WTC11 (cell line): ENCODE data around the gene APMAP. TPM values are rescaled to one million over a fixed set of nuclear protein-coding genes. Genes with fewer than 3 reads are reported as not detected.
"Not testable (repeated sequence)": the region's sequence is repeated elsewhere in the genome, so short reads cannot be mapped to it uniquely, and the experiment has no call there.

ENCODE experiments used
- ATAC-seq: fragments of 200-7000 bp; cut with Tn5 transposase; 2 replicates; pipeline ENCODE4 v1.10.0; 2021; ENCODE audit warnings: mild to moderate bottlenecking, moderate library complexity
- CTCF ChIA-PET: fragments of 300-600 bp; sonication (Branson Sonifier 250); formaldehyde crosslinking; loops from one replicate; lab custom pipeline; 2021; ENCODE audit warnings: antibody characterized with exemption; lab: Charles Lee
- POLR2A ChIA-PET: fragments of 350-600 bp; sonication (Branson Sonifier 250); formaldehyde crosslinking; loops from one replicate; lab custom pipeline; 2021; ENCODE audit warnings: antibody characterized with exemption; lab: Charles Lee
- DNase-seq: peaks from one replicate; pipeline ENCODE4 v3.0.0; 2021; ENCODE audit warnings: low spot score
- H3K27ac Mint-ChIP-seq: 2 replicates; pipeline ENCODE4 v1.8.0; 2021; ENCODE audit warnings: mixed read lengths
- H3K27me3 Mint-ChIP-seq: 2 replicates; pipeline ENCODE4 v1.8.0; 2021; ENCODE audit warnings: low read depth, mild to moderate bottlenecking, moderate library complexity, mixed read lengths
- H3K36me3 Mint-ChIP-seq: 2 replicates; pipeline ENCODE4 v1.8.0; 2021; ENCODE audit warnings: mixed read lengths
- H3K4me1 Mint-ChIP-seq: 2 replicates; pipeline ENCODE4 v1.8.0; 2022; ENCODE audit warnings: mixed read lengths
- H3K4me3 Mint-ChIP-seq: 2 replicates; pipeline ENCODE4 v1.8.0; 2021; ENCODE audit warnings: mild to moderate bottlenecking, moderate library complexity, mixed read lengths
- H3K9me3 Mint-ChIP-seq: 2 replicates; pipeline ENCODE4 v1.8.0; 2021; ENCODE audit warnings: mixed read lengths
- CBFB ChIP-seq: sonication (generic); formaldehyde crosslinking; IDR thresholded peaks from 2 replicates; pipeline ENCODE4 v1.8.1; 2022; ENCODE audit warnings: mild to moderate bottlenecking, low read depth, missing genetic modification reagents
- CREM ChIP-seq: sonication (generic); formaldehyde crosslinking; IDR thresholded peaks from 2 replicates; pipeline ENCODE4 v1.8.1; 2022; ENCODE audit warnings: mild to moderate bottlenecking, missing genetic modification reagents, moderate library complexity
- FOXP1 ChIP-seq: sonication (generic); formaldehyde crosslinking; IDR thresholded peaks from 2 replicates; pipeline ENCODE4 v1.8.0; 2022; ENCODE audit warnings: missing genetic modification reagents, mild to moderate bottlenecking, moderate library complexity, borderline replicate concordance
- IRF1 ChIP-seq: sonication (generic); formaldehyde crosslinking; IDR thresholded peaks from 2 replicates; pipeline ENCODE4 v1.8.0; 2023; ENCODE audit warnings: missing genetic modification reagents
- MXD4 ChIP-seq: fragments of 250-450 bp; sonication (Bioruptor Pico); IDR thresholded peaks from 2 replicates; pipeline ENCODE4 v1.8.0; 2021; ENCODE audit warnings: mild to moderate bottlenecking, moderate library complexity, borderline replicate concordance
- NFE2L1 ChIP-seq: sonication (generic); formaldehyde crosslinking; IDR thresholded peaks from 2 replicates; pipeline ENCODE4 v1.8.1; 2023; ENCODE audit warnings: missing genetic modification reagents
- PRDM15 ChIP-seq: sonication (generic); formaldehyde crosslinking; IDR thresholded peaks from 2 replicates; pipeline ENCODE4 v1.8.0; 2022; ENCODE audit warnings: missing genetic modification reagents
- PRRX2 ChIP-seq: fragments of 250-450 bp; sonication (Bioruptor Pico); IDR thresholded peaks from 2 replicates; pipeline ENCODE4 v1.8.0; 2021; ENCODE audit warnings: mild to moderate bottlenecking
- SP1 ChIP-seq: sonication (generic); formaldehyde crosslinking; conservative IDR thresholded peaks from 2 replicates; pipeline ENCODE4 v1.8.1; 2022; ENCODE audit warnings: missing genetic modification reagents
- TEAD4 ChIP-seq: sonication (generic); formaldehyde crosslinking; IDR thresholded peaks from 2 replicates; pipeline ENCODE4 v1.8.0; 2022; ENCODE audit warnings: mild to moderate bottlenecking, missing genetic modification reagents
- ZBTB21 ChIP-seq: sonication (generic); formaldehyde crosslinking; IDR thresholded peaks from 2 replicates; pipeline ENCODE4 v1.8.1; 2023; ENCODE audit warnings: mild to moderate bottlenecking, missing genetic modification reagents, borderline replicate concordance
- ZNF121 ChIP-seq: sonication (generic); formaldehyde crosslinking; IDR thresholded peaks from 2 replicates; pipeline ENCODE4 v1.8.0; 2023; ENCODE audit warnings: missing genetic modification reagents
- ZNF423 ChIP-seq: fragments of 250-450 bp; sonication (Bioruptor Pico); IDR thresholded peaks from 2 replicates; pipeline ENCODE4 v2.1.2; 2022; ENCODE audit warnings: mild to moderate bottlenecking, moderate library complexity
- total RNA-seq: library from RNA; stranded (reverse); gene quantifications from 3 replicates; pipeline ENCODE4 v1.2.3, GENCODE V29; 2021

The APMAP gene
- total RNA-seq, 1 experiment from 2014 or later = 55.3 TPM

GRCh38 chr20:24934716-24935115 is 57.8 kb downstream of the APMAP start (continued):
- TF ChIP-seq IRF1 (CRISPR knock-in tag) = no peak

GRCh38 chr20:24934101-24934661 is 58.4 kb downstream of the APMAP start:
- H3K27me3 Mint-ChIP-seq = no peaks in the 10 kb centered on the region; the same call in 1 of the 2 replicates
- TF ChIP-seq ZNF423 (CRISPR knock-in tag) = no peak
- TF ChIP-seq SP1 (CRISPR knock-in tag) = no peak
- no peak for TF ChIP-seq PRDM15 (CRISPR knock-in tag)
- no peak for TF ChIP-seq CBFB (CRISPR knock-in tag)
- no peak for TF ChIP-seq ZBTB21 (CRISPR knock-in tag)
- no peak for TF ChIP-seq CREM (CRISPR knock-in tag)
- no peak for TF ChIP-seq NFE2L1
- TF ChIP-seq MXD4 (CRISPR knock-in tag) = no peak

GRCh38 chr20:24933266-24933908 is 59.2 kb downstream of the APMAP start:
- Mint-ChIP-seq H3K4me3 (no peak overlapping the region), H3K36me3 (peaks cover 3% of the 10 kb centered on the region), H3K9me3 (peaks cover 23% of the 10 kb centered on the region), H3K27me3 (no peaks in the 10 kb centered on the region; the same call in 1 of the 2 replicates), H3K4me1 (peaks cover 18% of the 10 kb centered on the region), H3K27ac (no peak overlapping the region)
- DNase-seq (no peak), ATAC-seq (no peak)
- POLR2A ChIA-PET = no interaction called here
- TF ChIP-seq NFE2L1 (no peak), ZNF121 (no peak), PRRX2 (CRISPR knock-in tag) (no peak), FOXP1 (CRISPR knock-in tag) (no peak), TEAD4 (CRISPR knock-in tag) (no peak)
- CTCF ChIA-PET = no interaction called here

More at GRCh38 chr20:24934101-24934661, 58.4 kb downstream of the APMAP start:
- DNase-seq (no peak), ATAC-seq (no peak)
- POLR2A ChIA-PET = no interaction called here
- Mint-ChIP-seq H3K27ac (no peak overlapping the region), H3K9me3 (peaks cover 23% of the 10 kb centered on the region), H3K4me1 (peaks cover 16% of the 10 kb centered on the region), H3K4me3 (no peak overlapping the region), H3K36me3 (peaks cover 3% of the 10 kb centered on the region)
- CTCF ChIA-PET = no interaction called here

GRCh38 chr20:24931893-24932292 is 60.7 kb downstream of the APMAP start:
- CTCF ChIA-PET = interaction anchor here (1.2 to 2.6 kb wide), 2 partner anchors 14 to 151 kb away, joined by 3 to 12 read pairs; no protein-coding TSS in a partner anchor
- Mint-ChIP-seq H3K9me3 (peaks cover 18% of the 10 kb centered on the region), H3K4me1 (peaks cover 18% of the 10 kb centered on the region)
- ATAC-seq, H3K27ac Mint-ChIP-seq, H3K27me3 Mint-ChIP-seq, H3K4me3 Mint-ChIP-seq, DNase-seq, POLR2A ChIA-PET, H3K36me3 Mint-ChIP-seq: not testable (repeated sequence)
